GM23338 (cell line): ENCODE results near the gene ALAD. TPM values are rescaled to one million over a fixed set of nuclear protein-coding genes. Genes with fewer than 3 reads are reported as not detected.

Experiments
- ATAC-seq: fragments of 200-7000 bp; cut with Tn5 transposase; 3 replicates; pipeline ENCODE4 v1.9.1; 2020
- DNase-seq: peaks from one replicate; pipeline ENCODE4 v3.0.0-alpha.2; 2015; ENCODE audit warnings: low spot score
- H2AFZ ChIP-seq: fragments of 200-600 bp; sonication (generic); 2 replicates; pipeline ENCODE4 v1.8.0; 2016; ENCODE audit warnings: antibody characterized with exemption, mild to moderate bottlenecking, moderate library complexity
- H3F3A ChIP-seq: fragments of 200-600 bp; sonication (generic); replicated peaks from 2 replicates; pipeline ENCODE4 v1.8.0; 2017; ENCODE audit warnings: antibody characterized with exemption, mixed run types, low read depth
- H3K27ac ChIP-seq: fragments of 200-600 bp; sonication (generic); 2 replicates; pipeline ENCODE4 v1.6.1; 2016; ENCODE audit warnings: low read depth
- H3K27me3 ChIP-seq: fragments of 200-600 bp; sonication (generic); 2 replicates; pipeline ENCODE4 v1.8.0; 2016; ENCODE audit warnings: mild to moderate bottlenecking, mixed run types, moderate library complexity; ENCODE audit not compliant: insufficient read depth
- H3K36me3 ChIP-seq: fragments of 200-600 bp; sonication (generic); 2 replicates; pipeline ENCODE4 v1.8.0; 2016; ENCODE audit warnings: mild to moderate bottlenecking; ENCODE audit not compliant: insufficient read depth
- H3K4me1 ChIP-seq: fragments of 200-600 bp; sonication (generic); 2 replicates; pipeline ENCODE4 v1.8.0; 2016; ENCODE audit warnings: mild to moderate bottlenecking, moderate library complexity; ENCODE audit not compliant: insufficient read depth
- H3K4me2 ChIP-seq: fragments of 200-600 bp; sonication (generic); 2 replicates; pipeline ENCODE4 v1.7.1; 2017; ENCODE audit warnings: mixed run types
- H3K4me3 ChIP-seq: fragments of 200-600 bp; sonication (generic); 2 replicates; pipeline ENCODE4 v1.6.1; 2016; ENCODE audit warnings: mixed run types
- H3K79me2 ChIP-seq: fragments of 200-600 bp; sonication (generic); replicated peaks from 2 replicates; pipeline ENCODE4 v1.8.0; 2017; ENCODE audit warnings: mild to moderate bottlenecking; ENCODE audit not compliant: insufficient read depth
- H3K9me2 ChIP-seq: fragments of 200-600 bp; sonication (generic); 2 replicates; pipeline ENCODE4 v1.8.0; 2017; ENCODE audit not compliant: insufficient read depth
- H4K20me1 ChIP-seq: fragments of 200-600 bp; sonication (generic); replicated peaks from 2 replicates; pipeline ENCODE4 v1.8.0; 2017; ENCODE audit warnings: mild to moderate bottlenecking; ENCODE audit not compliant: insufficient read depth
- H3K27ac Mint-ChIP-seq: 2 replicates; pipeline ENCODE4 v1.8.0; 2020; ENCODE audit warnings: inconsistent platforms, mild to moderate bottlenecking, moderate library complexity, mixed read lengths
- H3K27me3 Mint-ChIP-seq: 3 replicates; pipeline ENCODE4 v1.8.0; 2022; ENCODE audit warnings: low read depth, mild to moderate bottlenecking, moderate library complexity, mixed read lengths, inconsistent platforms; ENCODE audit not compliant: insufficient read depth, poor library complexity
- H3K36me3 Mint-ChIP-seq: 3 replicates; pipeline ENCODE4 v1.8.0; 2021; ENCODE audit warnings: low read depth, mild to moderate bottlenecking, inconsistent platforms, moderate library complexity, mixed read lengths
- H3K4me1 Mint-ChIP-seq: 3 replicates; pipeline ENCODE4 v1.8.0; 2020; ENCODE audit warnings: mild to moderate bottlenecking, inconsistent platforms, mixed read lengths
- H3K4me3 Mint-ChIP-seq: 3 replicates; pipeline ENCODE4 v1.8.0; 2021; ENCODE audit warnings: moderate library complexity, mild to moderate bottlenecking, inconsistent platforms, mixed read lengths
- H3K9me3 Mint-ChIP-seq: 3 replicates; pipeline ENCODE4 v1.8.0; 2020; ENCODE audit warnings: moderate library complexity, mild to moderate bottlenecking, inconsistent platforms, mixed read lengths
- CREB1 ChIP-seq: fragments of 250-450 bp; sonication (Bioruptor Pico); IDR thresholded peaks from 2 replicates; pipeline ENCODE4 v1.5.0; 2020; ENCODE audit warnings: low read depth, mild to moderate bottlenecking, moderate library complexity
- CTCF ChIP-seq, 2 experiments: fragments of 200-600 bp in 1 of 2; sonication (generic) in 1 of 2; conservative IDR thresholded peaks; 2 replicates each; pipeline versions ENCODE4 v1.5.1 to v1.6.1; 2016 to 2017; ENCODE audit warnings: antibody characterized with exemption in 2 of 2, low read depth in 2 of 2, mild to moderate bottlenecking in 2 of 2, moderate library complexity in 1 of 2
- ETS1 ChIP-seq: IDR thresholded peaks from 2 replicates; pipeline ENCODE4 v1.6.1; 2016; ENCODE audit warnings: antibody characterized with exemption
- EZH2 ChIP-seq: fragments of 200-600 bp; sonication (generic); IDR thresholded peaks from one replicate; pipeline ENCODE4 v1.8.0; 2017; ENCODE audit warnings: antibody characterized with exemption, mild to moderate bottlenecking, low read depth; ENCODE audit not compliant: unreplicated experiment
- EZH2phosphoT487 ChIP-seq: fragments of 200-600 bp; sonication (generic); IDR thresholded peaks from one replicate; pipeline ENCODE4 v1.8.1; 2018; ENCODE audit warnings: antibody characterized with exemption; ENCODE audit not compliant: unreplicated experiment
- JUNB ChIP-seq: IDR thresholded peaks from one replicate; pipeline ENCODE4 v1.6.1; 2016; ENCODE audit warnings: antibody characterized with exemption; ENCODE audit not compliant: unreplicated experiment
- NANOG ChIP-seq: IDR thresholded peaks from 2 replicates; pipeline ENCODE4 v1.6.1; 2016; ENCODE audit warnings: antibody characterized with exemption, borderline replicate concordance
- STAT1 ChIP-seq: IDR thresholded peaks from one replicate; pipeline ENCODE4 v1.6.1; 2016; ENCODE audit warnings: antibody characterized with exemption; ENCODE audit not compliant: unreplicated experiment
- ZNF114 ChIP-seq: fragments of 250-450 bp; sonication (Bioruptor Pico); IDR thresholded peaks from 2 replicates; pipeline ENCODE4 v1.5.0; 2020; ENCODE audit warnings: mild to moderate bottlenecking, moderate library complexity
- ZNF462 ChIP-seq: fragments of 250-450 bp; sonication (Bioruptor Pico); IDR thresholded peaks from 2 replicates; pipeline ENCODE4 v1.5.0; 2020; ENCODE audit warnings: mild to moderate bottlenecking, moderate library complexity
- polyA plus RNA-seq: library from polyadenylated mRNA; unstranded; fragments of >200 nt; fragmentation: Nextera tagmentation; extraction: Ambion mirVana; gene quantifications from 2 replicates; pipeline ENCODE4 v1.2.1, GENCODE V29; 2016
- total RNA-seq: library from RNA; depleted of rRNA; stranded (reverse); fragments of >200 nt; shearing (Covaris generic); gene quantifications from 2 replicates; pipeline ENCODE4 v1.2.3, GENCODE V29; 2014

The ALAD gene
- total and polyA plus RNA-seq, 2 experiments from 2014 or later = 7.1 to 10.1 TPM

- Histone ChIP-seq H3K79me2 (no peaks in the 10 kb centered on the region), H3K9me2 (no peaks in the 10 kb centered on the region), H2AFZ (no peak overlapping the region), H3K4me2 (no peak overlapping the region), H3K27me3 (no peaks in the 10 kb centered on the region), H4K20me1 (no peaks in the 10 kb centered on the region), H3F3A (no peaks in the 10 kb centered on the region), H3K4me3 (no peak overlapping the region), H3K36me3 (no peaks in the 10 kb centered on the region), H3K27ac (no peak overlapping the region), H3K4me1 (no peaks in the 10 kb centered on the region)
- Mint-ChIP-seq H3K9me3 (no peaks in the 10 kb centered on the region), H3K27ac (no peak overlapping the region), H3K36me3 (no peaks in the 10 kb centered on the region), H3K4me3 (no peak overlapping the region), H3K4me1 (no peaks in the 10 kb centered on the region), H3K27me3 (no peaks in the 10 kb centered on the region)
- ATAC-seq (no peak), DNase-seq (no peak)
- TF ChIP-seq CTCF (conservative IDR thresholded peaks at IDR 0.05; ENCODE audit: low read depth in 2 of 2) = peak; percentile 12 to 32; a peak in 2 of 4 replicates
- no peak for TF ChIP-seq ETS1
These were observed 16.3 kb upstream of the ALAD start for GRCh38 chr9:113417370-113417769.

GRCh38 chr9:113416149-113416721 is 15.2 kb upstream of the ALAD start:
- no peak overlapping the region for H3K27ac Mint-ChIP-seq
- no peaks in the 10 kb centered on the region for H3K36me3 ChIP-seq
- no peaks in the 10 kb centered on the region for H3K36me3 Mint-ChIP-seq
- no peak for DNase-seq
- no peak for ATAC-seq
- H3K4me2 ChIP-seq = no peak overlapping the region
- H3F3A ChIP-seq = no peaks in the 10 kb centered on the region
- no peaks in the 10 kb centered on the region for H4K20me1 ChIP-seq
- no peaks in the 10 kb centered on the region for H3K79me2 ChIP-seq
- H3K4me1 Mint-ChIP-seq = peaks cover 4% of the 10 kb centered on the region; the same call in 2 of the 3 replicates
- H3K4me1 ChIP-seq = 0 out of 2 replicates have a peak, but pooled peaks cover 4% of the 10 kb centered on the region
- H3K9me3 Mint-ChIP-seq = no peaks in the 10 kb centered on the region
- no peak overlapping the region for H3K4me3 ChIP-seq
- H3K4me3 Mint-ChIP-seq = no peak overlapping the region
- no peaks in the 10 kb centered on the region for H3K9me2 ChIP-seq
- no peaks in the 10 kb centered on the region for H3K27me3 ChIP-seq
- H3K27me3 Mint-ChIP-seq = no peaks in the 10 kb centered on the region
- H3K27ac ChIP-seq = no peak overlapping the region
- H2AFZ ChIP-seq = peak overlapping the region; percentile 49; the same call in 1 of the 2 replicates
- TF ChIP-seq EZH2phosphoT487 (no peak), JUNB (no peak), CTCF (conservative IDR thresholded peaks at IDR 0.05; ENCODE audit: low read depth in 2 of 2) (no peak), ZNF462 (CRISPR knock-in tag) (no peak), STAT1 (no peak), EZH2 (no peak), CREB1 (CRISPR knock-in tag) (no peak), NANOG (no peak), ZNF114 (CRISPR knock-in tag) (no peak)
